Thoracic aorta (tissue), 2 donors: ENCODE results near the gene AKAP6. TPM values are rescaled to one million over a fixed set of nuclear protein-coding genes. Genes with fewer than 3 reads are reported as not detected.

Source experiments
- ATAC-seq: fragments of 150-250 bp; one replicate; pipeline ENCODE4 v1.8.0; 2017; ENCODE audit warnings: low read depth; ENCODE audit not compliant: insufficient number of reproducible peaks, low FRiP score
- DNase-seq: peaks from one replicate; pipeline ENCODE4 v3.0.0-alpha.2; 2020; ENCODE audit warnings: low spot score
- H3K27ac ChIP-seq, 2 donors: fragments of 200-600 bp; sonication (generic); 1 replicate in 1 of 2; 2 replicates in 1 of 2; pipeline ENCODE4 v1.5.1; 2016; ENCODE audit warnings: mild to moderate bottlenecking in 2 of 2, moderate library complexity in 2 of 2
- H3K27me3 ChIP-seq: fragments of 200-600 bp; sonication (generic); replicated peaks from 2 replicates; pipeline ENCODE4 v1.6.0; 2016; ENCODE audit warnings: mild to moderate bottlenecking; ENCODE audit not compliant: insufficient read depth
- H3K36me3 ChIP-seq: fragments of 200-600 bp; sonication (generic); one replicate; pipeline ENCODE4 v1.5.1; 2016
- H3K4me1 ChIP-seq, 2 donors: fragments of 200-600 bp; sonication (generic); 1 replicate in 1 of 2; 2 replicates in 1 of 2; pipeline versions ENCODE4 v1.5.1 to v1.6.0; 2016; ENCODE audit warnings: low read depth in 2 of 2, mild to moderate bottlenecking in 1 of 2; ENCODE audit not compliant: control insufficient read depth in 1 of 2
- H3K4me3 ChIP-seq: fragments of 200-600 bp; sonication (generic); 2 replicates; pipeline ENCODE4 v1.5.1; 2016; ENCODE audit warnings: mild to moderate bottlenecking
- H3K9me3 ChIP-seq: fragments of 200-600 bp; sonication (generic); 2 replicates; pipeline ENCODE4 v1.5.1; 2016
- CTCF ChIP-seq: fragments of 200-600 bp; sonication (generic); IDR thresholded peaks from one replicate; pipeline ENCODE4 v1.5.1; 2019; ENCODE audit warnings: antibody characterized with exemption
- total RNA-seq, 2 donors: library from RNA; depleted of rRNA; stranded (reverse); fragments of >200 nt; gene quantifications; one replicate each; pipeline versions ENCODE4 v1.1.0 to v1.2.3, GENCODE V29; 2016

The AKAP6 gene
- total RNA-seq, 2 donors from 2014 or later: 78.9 to 104 TPM

- H3K9me3 ChIP-seq: no peaks in the 10 kb centered on the region
- ATAC-seq (no peak), DNase-seq (no peak)
- H3K27me3 ChIP-seq: no peaks in the 10 kb centered on the region
- no peak overlapping the region for H3K27ac ChIP-seq
- peaks cover 4% of the 10 kb centered on the region for H3K36me3 ChIP-seq
- H3K4me3 ChIP-seq: no peak overlapping the region
- peaks cover 6 to 48% of the 10 kb centered on the region in 2 donors for H3K4me1 ChIP-seq
- TF ChIP-seq CTCF: no peak
These were observed 217.1 kb downstream of the AKAP6 start for GRCh38 chr14:32546246-32546645.

- Histone ChIP-seq H3K27ac (no peak overlapping the region), H3K4me1 (peaks cover 0 to 18% of the 10 kb centered on the region in 2 donors), H3K9me3 (no peaks in the 10 kb centered on the region), H3K27me3 (no peaks in the 10 kb centered on the region), H3K36me3 (no peaks in the 10 kb centered on the region), H3K4me3 (no peak overlapping the region)
- DNase-seq (no peak), ATAC-seq (no peak)
- no peak for TF ChIP-seq CTCF
These were observed 223.7 kb downstream of the AKAP6 start for GRCh38 chr14:32552766-32553165.

- H3K9me3 ChIP-seq: no peaks in the 10 kb centered on the region
- peaks cover 17 to 41% of the 10 kb centered on the region in 2 donors for H3K4me1 ChIP-seq
- H3K4me3 ChIP-seq: no peak overlapping the region
- no peak overlapping the region for H3K27ac ChIP-seq
- DNase-seq (no peak), ATAC-seq (no peak)
- H3K36me3 ChIP-seq: no peaks in the 10 kb centered on the region
- no peaks in the 10 kb centered on the region for H3K27me3 ChIP-seq
- no peak for TF ChIP-seq CTCF
These were observed 229.9 kb downstream of the AKAP6 start for GRCh38 chr14:32559048-32559447.

GRCh38 chr14:32559590-32559989 lies 230.5 kb downstream of the AKAP6 start:
- no peak for DNase-seq
- no peak for TF ChIP-seq CTCF
- ATAC-seq: no peak
- Histone ChIP-seq H3K36me3 (no peaks in the 10 kb centered on the region), H3K27ac (no peak overlapping the region), H3K27me3 (no peaks in the 10 kb centered on the region), H3K4me1 (peaks cover 21 to 44% of the 10 kb centered on the region in 2 donors), H3K4me3 (no peak overlapping the region), H3K9me3 (no peaks in the 10 kb centered on the region)

GRCh38 chr14:32560209-32560857 lies 231.2 kb downstream of the AKAP6 start:
- no peak overlapping the region for H3K4me3 ChIP-seq
- ATAC-seq (peak; percentile 78), DNase-seq (no peak)
- peak; percentile 83 for TF ChIP-seq CTCF
- no peaks in the 10 kb centered on the region for H3K27me3 ChIP-seq
- H3K9me3 ChIP-seq: no peaks in the 10 kb centered on the region
- no peak overlapping the region for H3K27ac ChIP-seq
- peaks cover 28 to 51% of the 10 kb centered on the region in 2 donors for H3K4me1 ChIP-seq
- no peaks in the 10 kb centered on the region for H3K36me3 ChIP-seq
